Neural cell (in vitro differentiated cells): ENCODE measurements around the gene LGALS4. TPM values are rescaled to one million over a fixed set of nuclear protein-coding genes. Genes with fewer than 3 reads are reported as not detected.

ENCODE experiments used
- H2AFZ ChIP-seq: fragments of 200-600, 300-800 bp; sonication (generic), shearing (Covaris generic); 2 replicates; pipeline ENCODE4 v1.6.0; 2014; ENCODE audit warnings: low read depth, mild to moderate bottlenecking, antibody characterized with exemption, low read length, moderate library complexity
- H3F3A ChIP-seq: fragments of 200-600 bp; shearing (Covaris generic); 2 replicates; pipeline ENCODE4 v1.6.1; 2016; ENCODE audit warnings: mild to moderate bottlenecking, moderate library complexity, mixed read lengths, antibody characterized with exemption, low read length; ENCODE audit not compliant: insufficient read depth, poor library complexity, severe bottlenecking
- H3K27ac ChIP-seq: fragments of 200-600, 300-800 bp; sonication (generic), shearing (Covaris generic); 2 replicates; pipeline ENCODE4 v1.5.1; 2014; ENCODE audit warnings: mild to moderate bottlenecking, low read length, moderate library complexity
- H3K27me3 ChIP-seq: fragments of 300-800, 200-600 bp; sonication (generic), shearing (Covaris generic); 2 replicates; pipeline ENCODE4 v1.6.0; 2014; ENCODE audit warnings: mild to moderate bottlenecking, low read depth, low read length, moderate library complexity; ENCODE audit not compliant: insufficient read depth
- H3K36me3 ChIP-seq: fragments of 300-800, 200-600 bp; sonication (generic), shearing (Covaris generic); 2 replicates; pipeline ENCODE4 v1.5.1; 2014; ENCODE audit warnings: mild to moderate bottlenecking, antibody characterized with exemption, low read length, moderate library complexity; ENCODE audit not compliant: insufficient read depth
- H3K4me2 ChIP-seq: fragments of 300-800, 200-600 bp; sonication (generic), shearing (Covaris generic); 2 replicates; pipeline ENCODE4 v1.6.0; 2014; ENCODE audit warnings: mild to moderate bottlenecking, low read length
- H3K4me3 ChIP-seq: fragments of 300-800, 200-600 bp; sonication (generic), shearing (Covaris generic); 2 replicates; pipeline ENCODE4 v1.5.1; 2014; ENCODE audit warnings: mild to moderate bottlenecking, low read length, moderate library complexity
- H3K79me2 ChIP-seq: fragments of 200-600 bp; shearing (Covaris generic); replicated peaks from 2 replicates; pipeline ENCODE4 v1.6.0; 2014; ENCODE audit warnings: mild to moderate bottlenecking, low read length, moderate library complexity; ENCODE audit not compliant: insufficient read depth
- H3K9ac ChIP-seq: fragments of 300-800, 200-600 bp; sonication (generic), shearing (Covaris generic); 2 replicates; pipeline ENCODE4 v1.6.1; 2016; ENCODE audit warnings: mild to moderate bottlenecking, low read length, mixed read lengths
- H3K9me2 ChIP-seq: fragments of 200-600 bp; shearing (Covaris generic); 2 replicates; pipeline ENCODE4 v1.6.1; 2016; ENCODE audit warnings: mild to moderate bottlenecking, low read length, mixed read lengths; ENCODE audit not compliant: insufficient read depth
- H3K9me3 ChIP-seq: fragments of 200-600, 300-800 bp; sonication (generic), shearing (Covaris generic); 2 replicates; pipeline ENCODE4 v1.6.1; 2016; ENCODE audit warnings: mild to moderate bottlenecking, mixed run types, low read length, moderate library complexity, mixed read lengths
- H4K20me1 ChIP-seq: fragments of 200-600 bp; shearing (Covaris generic); 2 replicates; pipeline ENCODE4 v1.6.1; 2016; ENCODE audit warnings: mild to moderate bottlenecking, mixed run types; ENCODE audit not compliant: insufficient read depth
- CTCF ChIP-seq: fragments of 450-650 bp; IDR thresholded peaks from 2 replicates; pipeline ENCODE4 v1.5.1; 2014; ENCODE audit warnings: antibody characterized with exemption, mild to moderate bottlenecking, moderate library complexity; ENCODE audit not compliant: poor library complexity, severe bottlenecking
- EZH2 ChIP-seq: fragments of 200-600, 300-800 bp; shearing (Covaris generic), sonication (generic); IDR thresholded peaks from 2 replicates; pipeline ENCODE4 v1.6.1; 2014; ENCODE audit warnings: antibody characterized with exemption, low read length, borderline replicate concordance, mild to moderate bottlenecking; ENCODE audit not compliant: insufficient read depth, poor library complexity, severe bottlenecking
- MXI1 ChIP-seq: fragments of 450-650 bp; conservative IDR thresholded peaks from 2 replicates; pipeline ENCODE4 v1.6.1; 2014; ENCODE audit warnings: antibody characterized with exemption, mild to moderate bottlenecking; ENCODE audit not compliant: poor library complexity, severe bottlenecking
- POLR2AphosphoS5 ChIP-seq: IDR thresholded peaks from 2 replicates; pipeline ENCODE4 v1.6.1; 2012
- REST ChIP-seq: IDR thresholded peaks from 2 replicates; pipeline ENCODE4 v1.6.1; 2012; ENCODE audit warnings: borderline replicate concordance
- SMC3 ChIP-seq: fragments of 450-650 bp; conservative IDR thresholded peaks from 2 replicates; pipeline ENCODE4 v1.6.1; 2014; ENCODE audit warnings: antibody characterized with exemption, mild to moderate bottlenecking, moderate library complexity; ENCODE audit not compliant: poor library complexity
- polyA plus RNA-seq: library from polyadenylated mRNA; depleted of rRNA; stranded (reverse); fragments of >200 nt; gene quantifications from 2 replicates; pipeline ENCODE4 v1.2.3, GENCODE V29; 2014

Gene LGALS4
- polyA plus RNA-seq, 1 donor from 2014 or later = 1.3 TPM

GRCh38 chr19:38769635-38770211 lies 43.0 kb downstream of the LGALS4 start:
- H2AFZ ChIP-seq = no peak overlapping the region
- TF ChIP-seq REST (no peak), SMC3 (no peak), POLR2AphosphoS5 (no peak), MXI1 (no peak)
- no peak overlapping the region for H3K9ac ChIP-seq
- H3K9me3 ChIP-seq = no peaks in the 10 kb centered on the region
- H3K4me3 ChIP-seq = no peak overlapping the region
- H3K9me2 ChIP-seq = no peaks in the 10 kb centered on the region
- no peaks in the 10 kb centered on the region for H3K36me3 ChIP-seq
- no peak overlapping the region for H3K27ac ChIP-seq
- H3K27me3 ChIP-seq = no peaks in the 10 kb centered on the region
- no peaks in the 10 kb centered on the region for H3K79me2 ChIP-seq
- H3F3A ChIP-seq = no peaks in the 10 kb centered on the region
- H3K4me2 ChIP-seq = no peak overlapping the region
- H4K20me1 ChIP-seq = no peaks in the 10 kb centered on the region

- no peaks in the 10 kb centered on the region for H3K79me2 ChIP-seq
- TF ChIP-seq CTCF = no peak
- TF ChIP-seq SMC3 = no peak
- H3K9ac ChIP-seq = no peak overlapping the region
- no peaks in the 10 kb centered on the region for H3K27me3 ChIP-seq
- no peaks in the 10 kb centered on the region for H3K9me3 ChIP-seq
- no peak overlapping the region for H3K4me3 ChIP-seq
- H3K27ac ChIP-seq = no peak overlapping the region
- H3K4me2 ChIP-seq = no peak overlapping the region
- H3K36me3 ChIP-seq = no peaks in the 10 kb centered on the region
- no peaks in the 10 kb centered on the region for H3F3A ChIP-seq
- H2AFZ ChIP-seq = no peak overlapping the region
- H4K20me1 ChIP-seq = no peaks in the 10 kb centered on the region
- H3K9me2 ChIP-seq = no peaks in the 10 kb centered on the region
These were observed 46.3 kb downstream of the LGALS4 start for GRCh38 chr19:38766276-38767047.

- no peak overlapping the region for H2AFZ ChIP-seq
- TF ChIP-seq SMC3 (no peak), MXI1 (no peak), CTCF (no peak), EZH2 (no peak)
- H3F3A ChIP-seq = no peaks in the 10 kb centered on the region
- H3K36me3 ChIP-seq = no peaks in the 10 kb centered on the region
- no peak overlapping the region for H3K4me3 ChIP-seq
- no peaks in the 10 kb centered on the region for H3K27me3 ChIP-seq
- no peaks in the 10 kb centered on the region for H4K20me1 ChIP-seq
- H3K4me2 ChIP-seq = no peak overlapping the region
- no peak overlapping the region for H3K9ac ChIP-seq
- H3K27ac ChIP-seq = no peak overlapping the region
- H3K9me2 ChIP-seq = no peaks in the 10 kb centered on the region
- H3K79me2 ChIP-seq = no peaks in the 10 kb centered on the region
- no peaks in the 10 kb centered on the region for H3K9me3 ChIP-seq
These were observed 47.5 kb downstream of the LGALS4 start for GRCh38 chr19:38765214-38765613.
